ENCODE data around the gene GRIK3. TPM values are rescaled to one million over a fixed set of nuclear protein-coding genes. Genes with fewer than 3 reads are reported as not detected.

Gene GRIK3
- total and polyA plus RNA-seq, 7 experiments from 2014 or later, result not detected

- Mint-ChIP-seq H3K36me3 (no peaks in the 10 kb centered on the region), H3K9me3 (no peaks in the 10 kb centered on the region), H3K27ac (no peak overlapping the region), H3K4me3 (no peak overlapping the region), H3K27me3 (peaks cover 0 to 36% (median 22%) of the 10 kb centered on the region in 5 donors), H3K4me1 (no peaks in the 10 kb centered on the region)
- no peak for ATAC-seq
- no peak for DNase-seq
- intact Hi-C loops (cut with micrococcal nuclease), result no loop called here
- Histone ChIP-seq H3K4me1 (ENCODE audit: control insufficient read depth in 2 of 2, insufficient read depth in 2 of 2, low read length in 2 of 2) (no peaks in the 10 kb centered on the region), H3K27me3 (ENCODE audit: control insufficient read depth in 2 of 2, insufficient read depth in 2 of 2, low read length in 2 of 2) (no peaks in the 10 kb centered on the region), H3K36me3 (ENCODE audit: control insufficient read depth in 2 of 3, insufficient read depth in 3 of 3, low read length in 3 of 3) (no peaks in the 10 kb centered on the region), H3K27ac (ENCODE audit: low read depth, low read length) (no peak overlapping the region), H3K4me3 (ENCODE audit: low read length) (no peak overlapping the region), H3K9me3 (ENCODE audit: control insufficient read depth in 2 of 3, low read length in 3 of 3) (no peaks in the 10 kb centered on the region)
- ChIA-PET POLR2A (no interaction called here), CTCF (no interaction called here)
Measured at GRCh38 chr1:36822648-36823047, 211.7 kb downstream of the GRIK3 start.

DNA sequence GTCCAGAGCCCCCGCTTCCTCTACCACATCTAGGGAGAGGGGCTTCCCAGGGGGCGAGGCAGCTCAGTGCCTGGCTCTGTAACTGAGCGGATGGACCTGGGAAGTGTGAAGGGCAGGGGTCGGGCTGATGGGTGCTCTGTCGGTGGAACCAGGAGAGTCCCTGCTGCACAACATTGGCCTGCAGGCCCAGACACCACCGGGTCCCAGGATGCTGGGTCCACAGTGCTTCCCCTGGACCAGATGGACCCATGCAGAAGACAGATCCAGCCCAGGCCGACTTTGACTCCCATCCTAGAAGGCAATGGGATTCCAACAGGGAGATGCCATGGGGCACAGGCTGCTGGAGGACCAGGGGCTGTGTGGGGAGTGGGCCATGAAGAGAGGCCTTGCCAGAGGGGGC lies 212.9 kb downstream of the GRIK3 start:
- Histone ChIP-seq H3K27me3 (ENCODE audit: control insufficient read depth in 2 of 2, insufficient read depth in 2 of 2, low read length in 2 of 2) (no peaks in the 10 kb centered on the region), H3K4me1 (ENCODE audit: control insufficient read depth in 2 of 2, insufficient read depth in 2 of 2, low read length in 2 of 2) (no peaks in the 10 kb centered on the region), H3K36me3 (ENCODE audit: control insufficient read depth in 2 of 3, insufficient read depth in 3 of 3, low read length in 3 of 3) (no peaks in the 10 kb centered on the region), H3K4me3 (ENCODE audit: low read length) (no peak overlapping the region), H3K9me3 (ENCODE audit: control insufficient read depth in 2 of 3, low read length in 3 of 3) (no peaks in the 10 kb centered on the region), H3K27ac (ENCODE audit: low read depth, low read length) (no peak overlapping the region)
- DNase-seq (no peak), ATAC-seq (no peak)
- H3K27me3 Mint-ChIP-seq, result peaks cover 0 to 36% (median 22%) of the 10 kb centered on the region in 5 donors
- H3K4me1 Mint-ChIP-seq, result no peaks in the 10 kb centered on the region
- intact Hi-C loops (cut with micrococcal nuclease), result no loop called here
- H3K9me3 Mint-ChIP-seq, result no peaks in the 10 kb centered on the region
- ChIA-PET CTCF (interaction anchor here (1.3 kb wide), 1 partner anchor 9 kb away, joined by 3 read pairs; no protein-coding TSS in a partner anchor), POLR2A (no interaction called here)
- H3K36me3 Mint-ChIP-seq, result no peaks in the 10 kb centered on the region
- no peak overlapping the region for H3K4me3 Mint-ChIP-seq
- no peak overlapping the region for H3K27ac Mint-ChIP-seq

- ChIA-PET CTCF (no interaction called here), POLR2A (no interaction called here)
- H3K4me1 Mint-ChIP-seq, result no peaks in the 10 kb centered on the region
- H3K4me3 Mint-ChIP-seq, result no peak overlapping the region
- no peaks in the 10 kb centered on the region for H3K36me3 Mint-ChIP-seq
- Histone ChIP-seq H3K9me3 (ENCODE audit: control insufficient read depth in 2 of 3, low read length in 3 of 3) (no peaks in the 10 kb centered on the region), H3K4me1 (ENCODE audit: control insufficient read depth in 2 of 2, insufficient read depth in 2 of 2, low read length in 2 of 2) (no peaks in the 10 kb centered on the region), H3K36me3 (ENCODE audit: control insufficient read depth in 2 of 3, insufficient read depth in 3 of 3, low read length in 3 of 3) (no peaks in the 10 kb centered on the region), H3K4me3 (ENCODE audit: low read length) (no peak overlapping the region), H3K27me3 (ENCODE audit: control insufficient read depth in 2 of 2, insufficient read depth in 2 of 2, low read length in 2 of 2) (no peaks in the 10 kb centered on the region), H3K27ac (ENCODE audit: low read depth, low read length) (no peak overlapping the region)
- ATAC-seq (no peak), DNase-seq (no peak)
- no peak overlapping the region for H3K27ac Mint-ChIP-seq
- H3K27me3 Mint-ChIP-seq, result peaks cover 0 to 32% (median 18%) of the 10 kb centered on the region in 5 donors
- intact Hi-C loops (cut with micrococcal nuclease), result no loop called here
- H3K9me3 Mint-ChIP-seq, result no peaks in the 10 kb centered on the region
Measured at GRCh38 chr1:36818771-36819170, 215.5 kb downstream of the GRIK3 start.

DNA sequence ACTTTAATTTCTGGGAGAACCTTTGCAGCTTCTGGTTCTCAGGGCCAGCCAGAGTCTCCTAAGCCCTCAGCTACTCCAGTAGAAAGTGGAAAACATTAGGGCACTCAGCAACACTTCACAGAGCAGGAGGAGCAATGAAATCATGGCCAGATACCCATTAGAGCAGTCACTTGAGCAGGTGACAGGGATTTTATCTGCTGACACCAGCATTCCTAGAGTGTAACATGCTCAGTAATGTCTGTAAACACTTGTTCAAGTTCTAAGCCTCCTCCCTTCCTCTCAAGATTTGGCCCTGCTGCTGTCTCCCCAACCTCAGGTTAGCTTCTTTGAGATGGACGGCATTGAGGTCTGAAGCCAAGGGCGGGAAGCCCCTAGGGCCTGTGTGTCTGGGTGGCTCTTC lies 218.0 kb downstream of the GRIK3 start:
- Mint-ChIP-seq H3K9me3 (no peaks in the 10 kb centered on the region), H3K4me3 (no peak overlapping the region), H3K27me3 (peaks cover 0 to 24% (median 12%) of the 10 kb centered on the region in 5 donors), H3K36me3 (no peaks in the 10 kb centered on the region), H3K4me1 (no peaks in the 10 kb centered on the region), H3K27ac (no peak overlapping the region)
- DNase-seq (no peak), ATAC-seq (no peak)
- ChIA-PET POLR2A (no interaction called here), CTCF (no interaction called here)
- Histone ChIP-seq H3K4me1 (ENCODE audit: control insufficient read depth in 2 of 2, insufficient read depth in 2 of 2, low read length in 2 of 2) (no peaks in the 10 kb centered on the region), H3K36me3 (ENCODE audit: control insufficient read depth in 2 of 3, insufficient read depth in 3 of 3, low read length in 3 of 3) (no peaks in the 10 kb centered on the region), H3K4me3 (ENCODE audit: low read length) (no peak overlapping the region), H3K27ac (ENCODE audit: low read depth, low read length) (no peak overlapping the region), H3K9me3 (ENCODE audit: control insufficient read depth in 2 of 3, low read length in 3 of 3) (no peaks in the 10 kb centered on the region), H3K27me3 (ENCODE audit: control insufficient read depth in 2 of 2, insufficient read depth in 2 of 2, low read length in 2 of 2) (no peaks in the 10 kb centered on the region)
- intact Hi-C loops (cut with micrococcal nuclease), result no loop called here

GRCh38 chr1:36814774-36815173 lies 219.5 kb downstream of the GRIK3 start:
- Mint-ChIP-seq H3K9me3 (no peaks in the 10 kb centered on the region), H3K4me1 (no peaks in the 10 kb centered on the region), H3K27ac (no peak overlapping the region), H3K27me3 (peaks cover 0 to 16% (median 5%) of the 10 kb centered on the region in 5 donors), H3K36me3 (no peaks in the 10 kb centered on the region), H3K4me3 (no peak overlapping the region)
- Histone ChIP-seq H3K9me3 (ENCODE audit: control insufficient read depth in 2 of 3, low read length in 3 of 3) (no peaks in the 10 kb centered on the region), H3K27me3 (ENCODE audit: control insufficient read depth in 2 of 2, insufficient read depth in 2 of 2, low read length in 2 of 2) (no peaks in the 10 kb centered on the region), H3K4me1 (ENCODE audit: control insufficient read depth in 2 of 2, insufficient read depth in 2 of 2, low read length in 2 of 2) (no peaks in the 10 kb centered on the region), H3K27ac (ENCODE audit: low read depth, low read length) (no peak overlapping the region), H3K36me3 (ENCODE audit: control insufficient read depth in 2 of 3, insufficient read depth in 3 of 3, low read length in 3 of 3) (no peaks in the 10 kb centered on the region), H3K4me3 (ENCODE audit: low read length) (no peak overlapping the region)
- POLR2A ChIA-PET, result no interaction called here
- no peak for ATAC-seq
- CTCF ChIA-PET, result no interaction called here
- intact Hi-C loops (cut with micrococcal nuclease), result no loop called here
- DNase-seq, result no peak

DNA sequence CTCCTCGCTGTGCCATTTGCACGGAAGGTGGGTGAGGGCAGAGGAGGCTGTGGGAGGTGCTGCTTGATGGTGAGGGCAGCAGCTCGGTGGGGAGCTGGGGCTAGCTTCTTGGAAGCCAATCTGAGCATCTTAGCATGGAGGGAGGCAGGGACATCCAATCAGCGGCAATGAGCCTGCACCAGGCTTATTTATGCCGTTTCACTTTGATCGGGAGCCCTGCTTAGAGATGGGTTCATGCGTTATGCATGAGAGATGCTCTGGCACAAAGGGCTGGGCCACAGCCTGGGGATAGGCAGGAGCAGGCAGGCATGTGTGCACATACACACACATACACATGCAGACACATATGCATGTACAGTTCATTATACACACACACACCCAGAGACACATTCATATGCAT lies 220.2 kb downstream of the GRIK3 start:
- DNase-seq (no peak), ATAC-seq (no peak)
- Mint-ChIP-seq H3K36me3 (no peaks in the 10 kb centered on the region), H3K27ac (no peak overlapping the region), H3K9me3 (no peaks in the 10 kb centered on the region), H3K27me3 (peaks cover 0 to 15% (median 5%) of the 10 kb centered on the region in 5 donors), H3K4me3 (no peak overlapping the region), H3K4me1 (peaks cover 0 to 2% (median 0%) of the 10 kb centered on the region in 7 donors)
- H3K4me3 ChIP-seq (ENCODE audit: low read length), result no peak overlapping the region
- H3K9me3 ChIP-seq (ENCODE audit: control insufficient read depth in 2 of 3, low read length in 3 of 3), result no peaks in the 10 kb centered on the region
- ChIA-PET POLR2A (no interaction called here), CTCF (interaction anchor here (0.6 kb wide), 1 partner anchor 298 kb away, joined by 3 read pairs; no protein-coding TSS in a partner anchor)
- intact Hi-C loops (cut with micrococcal nuclease), result no loop called here
- no peaks in the 10 kb centered on the region for H3K4me1 ChIP-seq (ENCODE audit: control insufficient read depth in 2 of 2, insufficient read depth in 2 of 2, low read length in 2 of 2)
- no peaks in the 10 kb centered on the region for H3K27me3 ChIP-seq (ENCODE audit: control insufficient read depth in 2 of 2, insufficient read depth in 2 of 2, low read length in 2 of 2)
- no peak overlapping the region for H3K27ac ChIP-seq (ENCODE audit: low read depth, low read length)
- no peaks in the 10 kb centered on the region for H3K36me3 ChIP-seq (ENCODE audit: control insufficient read depth in 2 of 3, insufficient read depth in 3 of 3, low read length in 3 of 3)

DNA sequence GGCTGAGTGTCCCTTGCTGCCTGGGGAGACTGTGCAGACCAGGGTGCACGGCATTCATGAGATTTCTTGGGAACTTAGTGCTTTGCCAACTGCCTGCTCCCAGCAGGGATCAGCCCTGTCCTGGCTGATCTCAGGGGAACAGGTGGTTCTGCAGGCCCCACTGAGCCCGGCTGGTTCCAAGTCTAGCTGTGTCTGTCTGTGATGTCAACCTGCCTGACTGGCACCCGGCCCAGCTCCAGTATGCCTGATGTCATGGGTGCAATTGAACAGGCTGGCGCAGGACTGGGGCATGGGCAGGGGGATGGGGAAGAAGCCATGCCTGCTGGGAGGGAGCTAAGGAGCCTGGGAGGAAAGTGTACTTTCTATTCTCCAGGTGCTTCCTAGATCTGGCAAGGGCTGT lies 227.1 kb downstream of the GRIK3 start:
- Mint-ChIP-seq H3K27ac (no peak overlapping the region), H3K36me3 (no peaks in the 10 kb centered on the region), H3K4me3 (no peak overlapping the region), H3K27me3 (peaks cover 0 to 19% (median 5%) of the 10 kb centered on the region in 5 donors), H3K9me3 (no peaks in the 10 kb centered on the region), H3K4me1 (peaks cover 0 to 2% (median 0%) of the 10 kb centered on the region in 7 donors)
- Histone ChIP-seq H3K27me3 (ENCODE audit: control insufficient read depth in 2 of 2, insufficient read depth in 2 of 2, low read length in 2 of 2) (no peaks in the 10 kb centered on the region), H3K4me1 (ENCODE audit: control insufficient read depth in 2 of 2, insufficient read depth in 2 of 2, low read length in 2 of 2) (no peaks in the 10 kb centered on the region), H3K27ac (ENCODE audit: low read depth, low read length) (no peak overlapping the region), H3K4me3 (ENCODE audit: low read length) (no peak overlapping the region), H3K36me3 (ENCODE audit: control insufficient read depth in 2 of 3, insufficient read depth in 3 of 3, low read length in 3 of 3) (no peaks in the 10 kb centered on the region), H3K9me3 (ENCODE audit: control insufficient read depth in 2 of 3, low read length in 3 of 3) (no peaks in the 10 kb centered on the region)
- ATAC-seq (no peak), DNase-seq (no peak)
- intact Hi-C loops (cut with micrococcal nuclease), result no loop called here
- POLR2A ChIA-PET, result no interaction called here
- CTCF ChIA-PET, result no interaction called here

Measured in naive thymus-derived CD4-positive, alpha-beta T cell (primary cell).